Stimulated activated naive B cell treated with anti-CD40 and anti-IgM and Interleukin-4, amounts not matched to agents 10 μg/mL and 1 μg/mL and 100 μg/mL, for 72 hours (primary cell): ENCODE measurements around the gene CHST13.

Experiments used
- ATAC-seq, 2 donors: fragments of 150-1000 bp; cut with Tn5 transposase; replicated peaks; 2 replicates each; pipeline ENCODE4 v1.10.0; 2021; ENCODE audit warnings: moderate library complexity in 1 of 2
- DNase-seq: peaks from one replicate; pipeline ENCODE4 v3.0.0; 2021
- H3K27ac Mint-ChIP-seq: one replicate; pipeline ENCODE4 v1.8.0; 2022; ENCODE audit warnings: mild to moderate bottlenecking, mixed read lengths
- H3K27me3 Mint-ChIP-seq, 2 donors: one replicate each; pipeline ENCODE4 v1.8.0; 2022; ENCODE audit warnings: mixed read lengths in 2 of 2
- H3K36me3 Mint-ChIP-seq, 2 donors: one replicate each; pipeline ENCODE4 v1.8.0; 2022; ENCODE audit warnings: mixed read lengths in 2 of 2, mild to moderate bottlenecking in 1 of 2
- H3K4me1 Mint-ChIP-seq, 2 donors: one replicate each; pipeline ENCODE4 v1.8.0; 2022; ENCODE audit warnings: mixed read lengths in 2 of 2, mild to moderate bottlenecking in 1 of 2
- H3K4me3 Mint-ChIP-seq, 2 donors: one replicate each; pipeline ENCODE4 v1.8.0; 2022; ENCODE audit warnings: mild to moderate bottlenecking in 2 of 2, mixed read lengths in 2 of 2, moderate library complexity in 1 of 2
- H3K9me3 Mint-ChIP-seq, 2 donors: one replicate each; pipeline ENCODE4 v1.8.0; 2022; ENCODE audit warnings: mixed read lengths in 2 of 2, mild to moderate bottlenecking in 1 of 2

The CHST13 gene

GRCh38 chr3:126483321-126483761, 40.6 kb upstream of the CHST13 start:
- H3K4me3 Mint-ChIP-seq = no peak overlapping the region
- H3K36me3 Mint-ChIP-seq = no peaks in the 10 kb centered on the region
- no peaks in the 10 kb centered on the region for H3K9me3 Mint-ChIP-seq
- no peak for DNase-seq
- no peaks in the 10 kb centered on the region for H3K27me3 Mint-ChIP-seq
- no peak overlapping the region for H3K27ac Mint-ChIP-seq
- ATAC-seq = no peak
- H3K4me1 Mint-ChIP-seq = peaks cover 6 to 8% of the 10 kb centered on the region in 2 donors

- H3K27me3 Mint-ChIP-seq = no peaks in the 10 kb centered on the region
- H3K4me3 Mint-ChIP-seq = no peak overlapping the region
- H3K27ac Mint-ChIP-seq = no peak overlapping the region
- DNase-seq (no peak), ATAC-seq (no peak)
- peaks cover 6 to 8% of the 10 kb centered on the region in 2 donors for H3K4me1 Mint-ChIP-seq
- no peaks in the 10 kb centered on the region for H3K36me3 Mint-ChIP-seq
- no peaks in the 10 kb centered on the region for H3K9me3 Mint-ChIP-seq
Measured at GRCh38 chr3:126484148-126484547, 39.8 kb upstream of the CHST13 start.

GRCh38 chr3:126484662-126485061, 39.3 kb upstream of the CHST13 start:
- no peak for DNase-seq
- ATAC-seq = no peak
- peaks cover 6 to 8% of the 10 kb centered on the region in 2 donors for H3K4me1 Mint-ChIP-seq
- no peaks in the 10 kb centered on the region for H3K36me3 Mint-ChIP-seq
- H3K27ac Mint-ChIP-seq = no peak overlapping the region
- no peaks in the 10 kb centered on the region for H3K9me3 Mint-ChIP-seq
- no peak overlapping the region for H3K4me3 Mint-ChIP-seq
- H3K27me3 Mint-ChIP-seq = no peaks in the 10 kb centered on the region

GRCh38 chr3:126485176-126485897, 38.6 kb upstream of the CHST13 start:
- Mint-ChIP-seq H3K4me3 (no peak overlapping the region), H3K9me3 (no peaks in the 10 kb centered on the region), H3K27me3 (no peaks in the 10 kb centered on the region), H3K4me1 (peaks cover 6 to 8% of the 10 kb centered on the region in 2 donors), H3K27ac (no peak overlapping the region), H3K36me3 (no peaks in the 10 kb centered on the region)
- DNase-seq = no peak
- no peak for ATAC-seq

GRCh38 chr3:126485956-126486355, 38.0 kb upstream of the CHST13 start:
- no peak for ATAC-seq
- Mint-ChIP-seq H3K4me3 (no peak overlapping the region), H3K27ac (no peak overlapping the region), H3K9me3 (no peaks in the 10 kb centered on the region), H3K27me3 (no peaks in the 10 kb centered on the region), H3K36me3 (no peaks in the 10 kb centered on the region), H3K4me1 (peaks cover 6 to 8% of the 10 kb centered on the region in 2 donors)
- no peak for DNase-seq

- Mint-ChIP-seq H3K4me3 (no peak overlapping the region), H3K36me3 (no peaks in the 10 kb centered on the region), H3K27ac (no peak overlapping the region), H3K4me1 (peaks cover 6 to 8% of the 10 kb centered on the region in 2 donors), H3K27me3 (no peaks in the 10 kb centered on the region), H3K9me3 (no peaks in the 10 kb centered on the region)
- no peak for ATAC-seq
- no peak for DNase-seq
Measured at GRCh38 chr3:126486360-126486847, 37.6 kb upstream of the CHST13 start.

- Mint-ChIP-seq H3K4me3 (no peak overlapping the region), H3K4me1 (peaks cover 6 to 8% of the 10 kb centered on the region in 2 donors), H3K27me3 (no peaks in the 10 kb centered on the region), H3K27ac (no peak overlapping the region), H3K36me3 (no peaks in the 10 kb centered on the region), H3K9me3 (no peaks in the 10 kb centered on the region)
- peak; percentile 48 to 71 for ATAC-seq
- no peak for DNase-seq
Measured at GRCh38 chr3:126487151-126487771, 36.7 kb upstream of the CHST13 start.

GRCh38 chr3:126488185-126488584, 35.8 kb upstream of the CHST13 start:
- Mint-ChIP-seq H3K36me3 (no peaks in the 10 kb centered on the region), H3K27me3 (no peaks in the 10 kb centered on the region), H3K27ac (no peak overlapping the region), H3K4me3 (no peak overlapping the region), H3K9me3 (no peaks in the 10 kb centered on the region), H3K4me1 (peaks cover 6 to 8% of the 10 kb centered on the region in 2 donors)
- DNase-seq = no peak
- no peak for ATAC-seq

GRCh38 chr3:126488886-126489569, 34.9 kb upstream of the CHST13 start:
- Mint-ChIP-seq H3K27me3 (no peaks in the 10 kb centered on the region), H3K4me1 (peaks cover 6 to 8% of the 10 kb centered on the region in 2 donors), H3K36me3 (no peaks in the 10 kb centered on the region), H3K9me3 (no peaks in the 10 kb centered on the region), H3K27ac (no peak overlapping the region), H3K4me3 (no peak overlapping the region)
- ATAC-seq (no peak), DNase-seq (no peak)

GRCh38 chr3:126490619-126491018, 33.3 kb upstream of the CHST13 start:
- Mint-ChIP-seq H3K9me3 (no peaks in the 10 kb centered on the region), H3K27ac (no peak overlapping the region), H3K4me1 (peaks cover 6 to 8% of the 10 kb centered on the region in 2 donors), H3K36me3 (no peaks in the 10 kb centered on the region), H3K27me3 (no peaks in the 10 kb centered on the region), H3K4me3 (no peak overlapping the region)
- DNase-seq (no peak), ATAC-seq (no peak)

- Mint-ChIP-seq H3K27ac (no peak overlapping the region), H3K36me3 (no peaks in the 10 kb centered on the region), H3K9me3 (no peaks in the 10 kb centered on the region), H3K4me1 (peaks cover 5 to 6% of the 10 kb centered on the region in 2 donors), H3K4me3 (no peak overlapping the region), H3K27me3 (no peaks in the 10 kb centered on the region)
- no peak for ATAC-seq
- no peak for DNase-seq
Measured at GRCh38 chr3:126491221-126492013, 32.5 kb upstream of the CHST13 start.

GRCh38 chr3:126493051-126493450, 30.9 kb upstream of the CHST13 start:
- peaks cover 0 to 4% of the 10 kb centered on the region in 2 donors for H3K4me1 Mint-ChIP-seq
- no peaks in the 10 kb centered on the region for H3K36me3 Mint-ChIP-seq
- peak in 1 of 2 donors; percentile 50 for ATAC-seq
- no peaks in the 10 kb centered on the region for H3K9me3 Mint-ChIP-seq
- H3K27me3 Mint-ChIP-seq = peaks cover 0 to 6% of the 10 kb centered on the region in 2 donors
- no peak overlapping the region for H3K27ac Mint-ChIP-seq
- no peak for DNase-seq
- no peak overlapping the region for H3K4me3 Mint-ChIP-seq

- H3K27me3 Mint-ChIP-seq = peaks cover 0 to 6% of the 10 kb centered on the region in 2 donors
- DNase-seq (no peak), ATAC-seq (no peak)
- no peaks in the 10 kb centered on the region for H3K36me3 Mint-ChIP-seq
- H3K9me3 Mint-ChIP-seq = no peaks in the 10 kb centered on the region
- H3K4me3 Mint-ChIP-seq = no peak overlapping the region
- no peak overlapping the region for H3K27ac Mint-ChIP-seq
- peaks cover 0 to 6% of the 10 kb centered on the region in 2 donors for H3K4me1 Mint-ChIP-seq
Measured at GRCh38 chr3:126493739-126494138, 30.2 kb upstream of the CHST13 start.
